GM23338 (cell line): Measurements from ENCODE around the gene SYNPO. TPM values are rescaled to one million over a fixed set of nuclear protein-coding genes. Genes with fewer than 3 reads are reported as not detected.

ENCODE experiments used
- ATAC-seq: fragments of 200-7000 bp; cut with Tn5 transposase; 3 replicates; pipeline ENCODE4 v1.9.1; 2020
- DNase-seq: peaks from one replicate; pipeline ENCODE4 v3.0.0-alpha.2; 2015; ENCODE audit warnings: low spot score
- H2AFZ ChIP-seq: fragments of 200-600 bp; sonication (generic); 2 replicates; pipeline ENCODE4 v1.8.0; 2016; ENCODE audit warnings: antibody characterized with exemption, mild to moderate bottlenecking, moderate library complexity
- H3F3A ChIP-seq: fragments of 200-600 bp; sonication (generic); replicated peaks from 2 replicates; pipeline ENCODE4 v1.8.0; 2017; ENCODE audit warnings: antibody characterized with exemption, mixed run types, low read depth
- H3K27ac ChIP-seq: fragments of 200-600 bp; sonication (generic); 2 replicates; pipeline ENCODE4 v1.6.1; 2016; ENCODE audit warnings: low read depth
- H3K27me3 ChIP-seq: fragments of 200-600 bp; sonication (generic); 2 replicates; pipeline ENCODE4 v1.8.0; 2016; ENCODE audit warnings: mild to moderate bottlenecking, mixed run types, moderate library complexity; ENCODE audit not compliant: insufficient read depth
- H3K36me3 ChIP-seq: fragments of 200-600 bp; sonication (generic); 2 replicates; pipeline ENCODE4 v1.8.0; 2016; ENCODE audit warnings: mild to moderate bottlenecking; ENCODE audit not compliant: insufficient read depth
- H3K4me1 ChIP-seq: fragments of 200-600 bp; sonication (generic); 2 replicates; pipeline ENCODE4 v1.8.0; 2016; ENCODE audit warnings: mild to moderate bottlenecking, moderate library complexity; ENCODE audit not compliant: insufficient read depth
- H3K4me2 ChIP-seq: fragments of 200-600 bp; sonication (generic); 2 replicates; pipeline ENCODE4 v1.7.1; 2017; ENCODE audit warnings: mixed run types
- H3K4me3 ChIP-seq: fragments of 200-600 bp; sonication (generic); 2 replicates; pipeline ENCODE4 v1.6.1; 2016; ENCODE audit warnings: mixed run types
- H3K79me2 ChIP-seq: fragments of 200-600 bp; sonication (generic); replicated peaks from 2 replicates; pipeline ENCODE4 v1.8.0; 2017; ENCODE audit warnings: mild to moderate bottlenecking; ENCODE audit not compliant: insufficient read depth
- H3K9me2 ChIP-seq: fragments of 200-600 bp; sonication (generic); 2 replicates; pipeline ENCODE4 v1.8.0; 2017; ENCODE audit not compliant: insufficient read depth
- H4K20me1 ChIP-seq: fragments of 200-600 bp; sonication (generic); replicated peaks from 2 replicates; pipeline ENCODE4 v1.8.0; 2017; ENCODE audit warnings: mild to moderate bottlenecking; ENCODE audit not compliant: insufficient read depth
- H3K27ac Mint-ChIP-seq: 2 replicates; pipeline ENCODE4 v1.8.0; 2020; ENCODE audit warnings: inconsistent platforms, mild to moderate bottlenecking, moderate library complexity, mixed read lengths
- H3K27me3 Mint-ChIP-seq: 3 replicates; pipeline ENCODE4 v1.8.0; 2022; ENCODE audit warnings: low read depth, mild to moderate bottlenecking, moderate library complexity, mixed read lengths, inconsistent platforms; ENCODE audit not compliant: insufficient read depth, poor library complexity
- H3K36me3 Mint-ChIP-seq: 3 replicates; pipeline ENCODE4 v1.8.0; 2021; ENCODE audit warnings: low read depth, mild to moderate bottlenecking, inconsistent platforms, moderate library complexity, mixed read lengths
- H3K4me1 Mint-ChIP-seq: 3 replicates; pipeline ENCODE4 v1.8.0; 2020; ENCODE audit warnings: mild to moderate bottlenecking, inconsistent platforms, mixed read lengths
- H3K4me3 Mint-ChIP-seq: 3 replicates; pipeline ENCODE4 v1.8.0; 2021; ENCODE audit warnings: moderate library complexity, mild to moderate bottlenecking, inconsistent platforms, mixed read lengths
- H3K9me3 Mint-ChIP-seq: 3 replicates; pipeline ENCODE4 v1.8.0; 2020; ENCODE audit warnings: moderate library complexity, mild to moderate bottlenecking, inconsistent platforms, mixed read lengths
- CREB1 ChIP-seq: fragments of 250-450 bp; sonication (Bioruptor Pico); IDR thresholded peaks from 2 replicates; pipeline ENCODE4 v1.5.0; 2020; ENCODE audit warnings: low read depth, mild to moderate bottlenecking, moderate library complexity
- EZH2 ChIP-seq: fragments of 200-600 bp; sonication (generic); IDR thresholded peaks from one replicate; pipeline ENCODE4 v1.8.0; 2017; ENCODE audit warnings: antibody characterized with exemption, mild to moderate bottlenecking, low read depth; ENCODE audit not compliant: unreplicated experiment
- EZH2phosphoT487 ChIP-seq: fragments of 200-600 bp; sonication (generic); IDR thresholded peaks from one replicate; pipeline ENCODE4 v1.8.1; 2018; ENCODE audit warnings: antibody characterized with exemption; ENCODE audit not compliant: unreplicated experiment
- JUNB ChIP-seq: IDR thresholded peaks from one replicate; pipeline ENCODE4 v1.6.1; 2016; ENCODE audit warnings: antibody characterized with exemption; ENCODE audit not compliant: unreplicated experiment
- NANOG ChIP-seq: IDR thresholded peaks from 2 replicates; pipeline ENCODE4 v1.6.1; 2016; ENCODE audit warnings: antibody characterized with exemption, borderline replicate concordance
- POLR2AphosphoS5 ChIP-seq: IDR thresholded peaks from 2 replicates; pipeline ENCODE4 v1.6.1; 2016; ENCODE audit warnings: antibody characterized with exemption, low read depth
- REST ChIP-seq: IDR thresholded peaks from one replicate; pipeline ENCODE4 v1.6.1; 2018; ENCODE audit warnings: antibody characterized with exemption; ENCODE audit not compliant: unreplicated experiment
- STAT1 ChIP-seq: IDR thresholded peaks from one replicate; pipeline ENCODE4 v1.6.1; 2016; ENCODE audit warnings: antibody characterized with exemption; ENCODE audit not compliant: unreplicated experiment
- ZNF114 ChIP-seq: fragments of 250-450 bp; sonication (Bioruptor Pico); IDR thresholded peaks from 2 replicates; pipeline ENCODE4 v1.5.0; 2020; ENCODE audit warnings: mild to moderate bottlenecking, moderate library complexity
- ZNF331 ChIP-seq: fragments of 250-450 bp; sonication (Bioruptor Pico); IDR thresholded peaks from 2 replicates; pipeline ENCODE4 v1.5.0; 2020; ENCODE audit warnings: low read depth, mild to moderate bottlenecking, moderate library complexity
- ZNF462 ChIP-seq: fragments of 250-450 bp; sonication (Bioruptor Pico); IDR thresholded peaks from 2 replicates; pipeline ENCODE4 v1.5.0; 2020; ENCODE audit warnings: mild to moderate bottlenecking, moderate library complexity
- polyA plus RNA-seq: library from polyadenylated mRNA; unstranded; fragments of >200 nt; fragmentation: Nextera tagmentation; extraction: Ambion mirVana; gene quantifications from 2 replicates; pipeline ENCODE4 v1.2.1, GENCODE V29; 2016
- total RNA-seq: library from RNA; depleted of rRNA; stranded (reverse); fragments of >200 nt; shearing (Covaris generic); gene quantifications from 2 replicates; pipeline ENCODE4 v1.2.3, GENCODE V29; 2014
- TF ChIP-seq, protein P1 (sequence below): IDR thresholded peaks from 2 replicates; pipeline ENCODE4 v1.6.1; 2016; ENCODE audit warnings: antibody characterized with exemption

Gene SYNPO
- total and polyA plus RNA-seq, 2 experiments from 2014 or later = 0.16 to 1.3 TPM

GRCh38 chr5:150653145-150653761, 12.8 kb downstream of the SYNPO start:
- H3K27ac ChIP-seq = no peak overlapping the region
- no peak overlapping the region for H3K4me2 ChIP-seq
- Mint-ChIP-seq H3K27ac (no peak overlapping the region), H3K4me1 (peaks cover 26% of the 10 kb centered on the region), H3K27me3 (peaks cover 11% of the 10 kb centered on the region), H3K36me3 (no peaks in the 10 kb centered on the region), H3K4me3 (no peak overlapping the region), H3K9me3 (no peaks in the 10 kb centered on the region)
- H3K79me2 ChIP-seq = no peaks in the 10 kb centered on the region
- no peak for DNase-seq
- H3K36me3 ChIP-seq = no peaks in the 10 kb centered on the region
- H3K4me3 ChIP-seq = no peak overlapping the region
- no peak overlapping the region for H2AFZ ChIP-seq
- H4K20me1 ChIP-seq = no peaks in the 10 kb centered on the region
- H3F3A ChIP-seq = 0 out of 2 replicates have a peak, but pooled peaks cover 5% of the 10 kb centered on the region
- no peaks in the 10 kb centered on the region for H3K4me1 ChIP-seq
- no peaks in the 10 kb centered on the region for H3K9me2 ChIP-seq
- TF ChIP-seq, protein P1, sequence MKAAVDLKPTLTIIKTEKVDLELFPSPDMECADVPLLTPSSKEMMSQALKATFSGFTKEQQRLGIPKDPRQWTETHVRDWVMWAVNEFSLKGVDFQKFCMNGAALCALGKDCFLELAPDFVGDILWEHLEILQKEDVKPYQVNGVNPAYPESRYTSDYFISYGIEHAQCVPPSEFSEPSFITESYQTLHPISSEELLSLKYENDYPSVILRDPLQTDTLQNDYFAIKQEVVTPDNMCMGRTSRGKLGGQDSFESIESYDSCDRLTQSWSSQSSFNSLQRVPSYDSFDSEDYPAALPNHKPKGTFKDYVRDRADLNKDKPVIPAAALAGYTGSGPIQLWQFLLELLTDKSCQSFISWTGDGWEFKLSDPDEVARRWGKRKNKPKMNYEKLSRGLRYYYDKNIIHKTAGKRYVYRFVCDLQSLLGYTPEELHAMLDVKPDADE = no peak
- TF ChIP-seq EZH2phosphoT487 = no peak
- TF ChIP-seq JUNB = no peak
- TF ChIP-seq POLR2AphosphoS5 = no peak
- TF ChIP-seq ZNF331 (CRISPR knock-in tag) = no peak
- no peak for TF ChIP-seq NANOG
- TF ChIP-seq ZNF114 (CRISPR knock-in tag) = no peak
- no peak for TF ChIP-seq CREB1 (CRISPR knock-in tag)
- TF ChIP-seq ZNF462 = no peak
- TF ChIP-seq EZH2 = no peak
- TF ChIP-seq STAT1 = no peak
- no peak for TF ChIP-seq REST
- ATAC-seq = no peak
- peaks cover 3% of the 10 kb centered on the region; the same call in 1 of the 2 replicates for H3K27me3 ChIP-seq
